HUES48 (cell line): ENCODE data around the gene ITFG1.
A peak's percentile ranks its signal among the peaks of the same experiment; 100 is the strongest.
"Not testable (repeated sequence)": the region's sequence is repeated elsewhere in the genome, so short reads cannot be mapped to it uniquely, and the experiment has no call there.

Experiments used
- H3K27ac ChIP-seq: one replicate; pipeline ENCODE4 v1.7.0; 2013; ENCODE audit warnings: low read depth, low read length, inconsistent platforms
- H3K27me3 ChIP-seq: 2 replicates; pipeline ENCODE4 v1.6.1; 2013; ENCODE audit warnings: mild to moderate bottlenecking, low read length; ENCODE audit not compliant: control insufficient read depth, insufficient read depth
- H3K36me3 ChIP-seq: 2 replicates; pipeline ENCODE4 v1.6.1; 2013; ENCODE audit warnings: low read length; ENCODE audit not compliant: control insufficient read depth, insufficient read depth
- H3K4me1 ChIP-seq: 2 replicates; pipeline ENCODE4 v1.6.1; 2013; ENCODE audit warnings: mild to moderate bottlenecking, low read length; ENCODE audit not compliant: control insufficient read depth, insufficient read depth
- H3K4me3 ChIP-seq: 2 replicates; pipeline ENCODE4 v1.5.1; 2013; ENCODE audit warnings: mild to moderate bottlenecking, low read depth, low read length
- H3K9ac ChIP-seq: 2 replicates; pipeline ENCODE4 v1.6.1; 2013; ENCODE audit warnings: mild to moderate bottlenecking, low read depth, low read length, moderate library complexity
- H3K9me3 ChIP-seq: 2 replicates; pipeline ENCODE4 v1.6.1; 2013; ENCODE audit warnings: low read length; ENCODE audit not compliant: control insufficient read depth, insufficient read depth

ITFG1 gene

GRCh38 chr16:47324309-47324708 is 136.6 kb downstream of the ITFG1 start:
- H3K9ac ChIP-seq, H3K4me3 ChIP-seq, H3K27ac ChIP-seq, H3K36me3 ChIP-seq, H3K27me3 ChIP-seq, H3K9me3 ChIP-seq, H3K4me1 ChIP-seq: not testable (repeated sequence)

GRCh38 chr16:47323241-47323640 is 137.6 kb downstream of the ITFG1 start:
- H3K27me3 ChIP-seq, result no peaks in the 10 kb centered on the region
- no peak overlapping the region for H3K4me3 ChIP-seq
- H3K9me3 ChIP-seq, result no peaks in the 10 kb centered on the region
- H3K9ac ChIP-seq, result no peak overlapping the region
- H3K4me1 ChIP-seq, result no peaks in the 10 kb centered on the region
- no peak overlapping the region for H3K27ac ChIP-seq
- no peaks in the 10 kb centered on the region for H3K36me3 ChIP-seq

- Histone ChIP-seq H3K27ac (no peak overlapping the region), H3K4me1 (peaks cover 20% of the 10 kb centered on the region), H3K4me3 (no peak overlapping the region)
These were observed 140.1 kb downstream of the ITFG1 start for GRCh38 chr16:47320546-47321310.

GRCh38 chr16:47317465-47318240 is 143.2 kb downstream of the ITFG1 start:
- Histone ChIP-seq H3K36me3 (no peaks in the 10 kb centered on the region), H3K9me3 (no peaks in the 10 kb centered on the region), H3K4me3 (no peak overlapping the region; the same call in 1 of the 2 replicates), H3K4me1 (peaks cover 20% of the 10 kb centered on the region), H3K27me3 (no peaks in the 10 kb centered on the region), H3K27ac (peak overlapping the region; percentile 26), H3K9ac (no peak overlapping the region)

More at GRCh38 chr16:47320546-47321310, 140.1 kb downstream of the ITFG1 start:
- no peak overlapping the region for H3K9ac ChIP-seq
- H3K36me3 ChIP-seq, result no peaks in the 10 kb centered on the region
- H3K27me3 ChIP-seq, result no peaks in the 10 kb centered on the region
- no peaks in the 10 kb centered on the region for H3K9me3 ChIP-seq

GRCh38 chr16:47316442-47317015 is 144.3 kb downstream of the ITFG1 start:
- Histone ChIP-seq H3K4me1 (peaks cover 27% of the 10 kb centered on the region), H3K36me3 (no peaks in the 10 kb centered on the region), H3K27ac (peak overlapping the region; percentile 35), H3K9me3 (no peaks in the 10 kb centered on the region), H3K27me3 (no peaks in the 10 kb centered on the region), H3K4me3 (no peak overlapping the region), H3K9ac (no peak overlapping the region)

- H3K4me3 ChIP-seq, result no peak overlapping the region
These were observed 148.9 kb downstream of the ITFG1 start for GRCh38 chr16:47311738-47312505.

GRCh38 chr16:47310792-47311211 is 150.1 kb downstream of the ITFG1 start:
- Histone ChIP-seq H3K4me3 (no peak overlapping the region), H3K9me3 (no peaks in the 10 kb centered on the region), H3K27me3 (no peaks in the 10 kb centered on the region), H3K9ac (no peak overlapping the region), H3K36me3 (no peaks in the 10 kb centered on the region), H3K27ac (peak overlapping the region; percentile 75), H3K4me1 (peaks cover 24% of the 10 kb centered on the region)

More at GRCh38 chr16:47311738-47312505, 148.9 kb downstream of the ITFG1 start:
- Histone ChIP-seq H3K27ac (peak overlapping the region; percentile 75), H3K9me3 (no peaks in the 10 kb centered on the region), H3K9ac (no peak overlapping the region), H3K27me3 (no peaks in the 10 kb centered on the region), H3K36me3 (no peaks in the 10 kb centered on the region), H3K4me1 (peaks cover 31% of the 10 kb centered on the region)

- H3K36me3 ChIP-seq, result no peaks in the 10 kb centered on the region
- no peak overlapping the region for H3K27ac ChIP-seq
- H3K4me3 ChIP-seq, result no peak overlapping the region
These were observed 151.1 kb downstream of the ITFG1 start for GRCh38 chr16:47309581-47310312.

GRCh38 chr16:47308601-47309000 is 152.3 kb downstream of the ITFG1 start:
- peaks cover 24% of the 10 kb centered on the region for H3K4me1 ChIP-seq
- H3K27ac ChIP-seq, result no peak overlapping the region

More at GRCh38 chr16:47309581-47310312, 151.1 kb downstream of the ITFG1 start:
- Histone ChIP-seq H3K9me3 (no peaks in the 10 kb centered on the region), H3K9ac (no peak overlapping the region), H3K4me1 (peaks cover 24% of the 10 kb centered on the region), H3K27me3 (no peaks in the 10 kb centered on the region)

GRCh38 chr16:47304563-47304962 is 156.3 kb downstream of the ITFG1 start:
- H3K36me3 ChIP-seq, result no peaks in the 10 kb centered on the region
- no peaks in the 10 kb centered on the region; the same call in 1 of the 2 replicates for H3K4me1 ChIP-seq
- H3K4me3 ChIP-seq, result no peak overlapping the region
- no peak overlapping the region for H3K27ac ChIP-seq
- H3K27me3 ChIP-seq, result no peaks in the 10 kb centered on the region
- H3K9ac ChIP-seq, result no peak overlapping the region
- H3K9me3 ChIP-seq, result no peaks in the 10 kb centered on the region

More at GRCh38 chr16:47308601-47309000, 152.3 kb downstream of the ITFG1 start:
- no peak overlapping the region for H3K4me3 ChIP-seq
- H3K9me3 ChIP-seq, result no peaks in the 10 kb centered on the region
- no peak overlapping the region for H3K9ac ChIP-seq
- H3K27me3 ChIP-seq, result no peaks in the 10 kb centered on the region
- no peaks in the 10 kb centered on the region for H3K36me3 ChIP-seq
